SK-N-SH (cell line): Measurements from ENCODE around the gene LZTFL1. TPM values are rescaled to one million over a fixed set of nuclear protein-coding genes. Genes with fewer than 3 reads are reported as not detected.

Experiments
- CTCF ChIA-PET: fragments of 300-600, 350-600 bp; formaldehyde crosslinking; extraction: SDS; loops from one replicate; lab custom pipeline; 2021; lab: Yijun Ruan, JAX
- POLR2A ChIA-PET: fragments of 350-600 bp; sonication (Branson Sonifier 250); formaldehyde crosslinking; extraction: SDS; loops from one replicate; lab custom pipeline; 2020; ENCODE audit warnings: antibody characterized with exemption, inconsistent platforms; lab: Yijun Ruan, JAX
- DNase-seq: peaks from one replicate; pipeline ENCODE4 v3.0.0; 2012
- H2AFZ ChIP-seq: fragments of 200-600 bp; sonication (generic); 2 replicates; pipeline ENCODE4 v1.8.1; 2016; ENCODE audit warnings: antibody characterized with exemption, mild to moderate bottlenecking, low read depth
- H3F3A ChIP-seq: fragments of 200-600 bp; sonication (generic); replicated peaks from 2 replicates; pipeline ENCODE3; 2016; ENCODE audit warnings: antibody characterized with exemption, mild to moderate bottlenecking; ENCODE audit not compliant: insufficient read depth
- H3K27ac ChIP-seq, 2 experiments: fragments of 200-500 bp in 1 of 2; fragments of 200-600 bp in 1 of 2; sonication (Bioruptor generic) in 1 of 2; sonication (generic), shearing (Covaris generic) in 1 of 2; 2 replicates each; pipeline versions ENCODE4 v1.5.1 to v1.6.1; 2014 to 2016; ENCODE audit warnings: low read depth in 2 of 2, inconsistent platforms in 1 of 2, low read length in 1 of 2, mild to moderate bottlenecking in 1 of 2, mixed read lengths in 1 of 2
- H3K27me3 ChIP-seq: fragments of 200-600 bp; sonication (generic), shearing (Covaris generic); 2 replicates; pipeline ENCODE4 v1.6.1; 2016; ENCODE audit warnings: mixed run types; ENCODE audit not compliant: insufficient read depth
- H3K36me3 ChIP-seq, 2 experiments: fragments of 200-500 bp in 1 of 2; fragments of 200-600 bp in 1 of 2; sonication (Bioruptor generic) in 1 of 2; sonication (generic) in 1 of 2; replicated peaks in 1 of 2; 2 replicates each; pipeline versions ENCODE3 to v1.5.1; 2014 to 2016; ENCODE audit warnings: low read length in 1 of 2, mild to moderate bottlenecking in 1 of 2; ENCODE audit not compliant: insufficient read depth in 2 of 2, control insufficient read depth in 1 of 2
- H3K4me1 ChIP-seq, 2 experiments: fragments of 200-500 bp in 1 of 2; fragments of 200-600 bp in 1 of 2; sonication (Bioruptor generic) in 1 of 2; sonication (generic), shearing (Covaris generic) in 1 of 2; 2 replicates each; pipeline versions ENCODE4 v1.5.1 to v1.6.1; 2014 to 2016; ENCODE audit warnings: low read depth in 1 of 2, low read length in 1 of 2, mixed run types in 1 of 2; ENCODE audit not compliant: insufficient read depth in 2 of 2, control insufficient read depth in 1 of 2
- H3K4me2 ChIP-seq: fragments of 200-600 bp; sonication (generic), shearing (Covaris generic); 2 replicates; pipeline ENCODE4 v1.6.1; 2017; ENCODE audit warnings: mixed run types
- H3K4me3 ChIP-seq, 2 experiments: fragments of 200-500 bp in 1 of 2; fragments of 200-600 bp in 1 of 2; sonication (Bioruptor generic) in 1 of 2; sonication (generic), shearing (Covaris generic) in 1 of 2; 2 replicates each; pipeline versions ENCODE4 v1.5.1 to v1.8.1; 2014 to 2016; ENCODE audit warnings: low read depth in 2 of 2, inconsistent platforms in 1 of 2, low read length in 1 of 2, mild to moderate bottlenecking in 1 of 2, mixed read lengths in 1 of 2, moderate library complexity in 1 of 2
- H3K79me2 ChIP-seq: fragments of 200-600 bp; sonication (generic); 2 replicates; pipeline ENCODE4 v1.8.1; 2017; ENCODE audit warnings: mild to moderate bottlenecking; ENCODE audit not compliant: insufficient read depth
- H3K9ac ChIP-seq: fragments of 200-600 bp; sonication (generic); 2 replicates; pipeline ENCODE4 v1.6.1; 2017; ENCODE audit warnings: mixed run types
- H3K9me2 ChIP-seq: fragments of 200-600 bp; sonication (generic); 2 replicates; pipeline ENCODE4 v1.6.1; 2017; ENCODE audit warnings: mixed run types
- H3K9me3 ChIP-seq: fragments of 200-600 bp; sonication (generic); 2 replicates; pipeline ENCODE4 v1.6.1; 2017; ENCODE audit warnings: mixed run types, mild to moderate bottlenecking, moderate library complexity
- H4K20me1 ChIP-seq: fragments of 200-600 bp; sonication (generic); 2 replicates; pipeline ENCODE4 v1.6.1; 2017; ENCODE audit warnings: mild to moderate bottlenecking, mixed run types; ENCODE audit not compliant: insufficient read depth
- CTCF ChIP-seq: fragments of 200-600 bp; sonication (generic); IDR thresholded peaks from 2 replicates; pipeline ENCODE4 v1.6.1; 2017; ENCODE audit warnings: antibody characterized with exemption, mild to moderate bottlenecking, moderate library complexity
- ELF1 ChIP-seq: IDR thresholded peaks from 2 replicates; pipeline ENCODE4 v1.4.0; 2012
- EZH2phosphoT487 ChIP-seq: fragments of 200-600 bp; sonication (generic); IDR thresholded peaks from 2 replicates; pipeline ENCODE4 v1.6.1; 2017; ENCODE audit warnings: low read depth, mixed run types, mild to moderate bottlenecking, antibody characterized with exemption, moderate library complexity, borderline replicate concordance
- FOXJ3 ChIP-seq: sonication (generic); formaldehyde crosslinking; IDR thresholded peaks from 2 replicates; pipeline ENCODE4 v1.5.1; 2020; ENCODE audit warnings: mild to moderate bottlenecking, missing genetic modification reagents
- FOXM1 ChIP-seq: IDR thresholded peaks from 2 replicates; pipeline ENCODE4 v1.4.0; 2012; ENCODE audit warnings: low read depth, mild to moderate bottlenecking
- GABPA ChIP-seq: IDR thresholded peaks from 2 replicates; pipeline ENCODE4 v1.4.0; 2012; ENCODE audit warnings: low read depth, mild to moderate bottlenecking
- JUND ChIP-seq: IDR thresholded peaks from 2 replicates; pipeline ENCODE4 v1.4.0; 2012
- MAX ChIP-seq: IDR thresholded peaks from 2 replicates; pipeline ENCODE4 v1.4.0; 2012; ENCODE audit warnings: low read depth
- MEF2A ChIP-seq: IDR thresholded peaks from 2 replicates; pipeline ENCODE4 v1.4.0; 2012; ENCODE audit warnings: low read depth, borderline replicate concordance
- MXI1 ChIP-seq: IDR thresholded peaks from 2 replicates; pipeline ENCODE4 v1.6.1; 2012; ENCODE audit warnings: mild to moderate bottlenecking, low read depth, low read length, improper control_type of control experiment
- NFIC ChIP-seq: IDR thresholded peaks from 2 replicates; pipeline ENCODE4 v1.4.0; 2012; ENCODE audit warnings: borderline replicate concordance
- POLR2AphosphoS5 ChIP-seq: IDR thresholded peaks from 2 replicates; pipeline ENCODE4 v1.6.1; 2012; ENCODE audit warnings: low read depth, low read length
- RCOR1 ChIP-seq: fragments of 150-350 bp; IDR thresholded peaks from 2 replicates; pipeline ENCODE4 v1.6.1; 2017; ENCODE audit warnings: antibody characterized with exemption, low read length
- REST ChIP-seq: IDR thresholded peaks from 2 replicates; pipeline ENCODE4 v1.6.1; 2012; ENCODE audit warnings: mild to moderate bottlenecking, low read depth, low read length, moderate library complexity
- SIN3A ChIP-seq: IDR thresholded peaks from 2 replicates; pipeline ENCODE4 v1.6.1; 2012; ENCODE audit warnings: low read depth, mild to moderate bottlenecking, low read length, moderate library complexity, borderline replicate concordance
- TAF1 ChIP-seq: IDR thresholded peaks from 2 replicates; pipeline ENCODE4 v1.6.1; 2012; ENCODE audit warnings: low read depth, mild to moderate bottlenecking, low read length, moderate library complexity, borderline replicate concordance
- TCF12 ChIP-seq: IDR thresholded peaks from 2 replicates; pipeline ENCODE4 v1.4.0; 2012
- USF1 ChIP-seq: IDR thresholded peaks from 2 replicates; pipeline ENCODE4 v1.4.0; 2012; ENCODE audit warnings: low read depth, borderline replicate concordance
- YY1 ChIP-seq: IDR thresholded peaks from 2 replicates; pipeline ENCODE4 v1.4.0; 2012; ENCODE audit warnings: low read depth, mild to moderate bottlenecking
- ZBTB33 ChIP-seq: IDR thresholded peaks from 2 replicates; pipeline ENCODE4 v1.4.0; 2012; ENCODE audit warnings: low read depth, borderline replicate concordance
- WGBS: methylation state at CpG from one replicate; pipeline ENCODE4 v1.1.6; 2017; ENCODE audit warnings: low lambda C conversion rate; 5-methylcytosine and 5-hydroxymethylcytosine counted together
- polyA plus RNA-seq, 3 experiments: library from polyadenylated mRNA; depleted of rRNA; stranded (reverse); fragments of >200 nt; gene quantifications; 2 replicates each; pipeline ENCODE4 v1.2.3, GENCODE V29; 2012

LZTFL1 gene
- polyA plus RNA-seq, 1 of the 3 experiments (the other 2 are of a cell fraction): 11.9 TPM

GRCh38 chr3:45861043-45861719 is 19.3 kb upstream of the LZTFL1 start:
- H3K4me2 ChIP-seq: no peak overlapping the region
- H3K9ac ChIP-seq: no peak overlapping the region
- CTCF ChIA-PET: interaction anchor here (0.6 to 1.2 kb wide), 2 partner anchors 19 to 78 kb away, joined by 3 to 5 read pairs; no protein-coding TSS in a partner anchor
- no peak overlapping the region for H3K4me3 ChIP-seq
- H3K4me1 ChIP-seq: no peaks in the 10 kb centered on the region
- no peak overlapping the region for H2AFZ ChIP-seq
- POLR2A ChIA-PET: no interaction called here
- no peaks in the 10 kb centered on the region for H3K36me3 ChIP-seq
- no peak for DNase-seq
- H3K9me2 ChIP-seq: no peaks in the 10 kb centered on the region
- no peaks in the 10 kb centered on the region for H3K9me3 ChIP-seq
- H3K27me3 ChIP-seq: peaks cover 4% of the 10 kb centered on the region; the same call in 1 of the 2 replicates
- WGBS: 34% methylated on average over 7 of the region's 7 CpGs
- TF ChIP-seq FOXJ3 (CRISPR knock-in tag) (no peak), MEF2A (no peak)
- H4K20me1 ChIP-seq: no peaks in the 10 kb centered on the region
- H3F3A ChIP-seq: no peaks in the 10 kb centered on the region
- no peaks in the 10 kb centered on the region for H3K79me2 ChIP-seq
- no peak overlapping the region for H3K27ac ChIP-seq

GRCh38 chr3:45860481-45860880 is 18.6 kb upstream of the LZTFL1 start:
- ChIA-PET POLR2A (no interaction called here), CTCF (interaction anchor here (0.6 kb wide), 1 partner anchor 20 kb away, joined by 3 read pairs; no protein-coding TSS in a partner anchor)
- Histone ChIP-seq H3K4me3 (no peak overlapping the region), H3K27me3 (peaks cover 4% of the 10 kb centered on the region; the same call in 1 of the 2 replicates), H3K9ac (no peak overlapping the region), H3K4me1 (no peaks in the 10 kb centered on the region), H3K27ac (no peak overlapping the region), H3K79me2 (no peaks in the 10 kb centered on the region), H2AFZ (no peak overlapping the region), H3K36me3 (no peaks in the 10 kb centered on the region), H3F3A (no peaks in the 10 kb centered on the region), H3K4me2 (no peak overlapping the region), H4K20me1 (no peaks in the 10 kb centered on the region), H3K9me3 (no peaks in the 10 kb centered on the region)
- WGBS: 35% methylated on average over 4 of the region's 4 CpGs
- DNase-seq: no peak
- TF ChIP-seq JUND (no peak), ZBTB33 (no peak), ELF1 (no peak), USF1 (no peak), EZH2phosphoT487 (no peak), MAX (no peak), TCF12 (no peak), FOXM1 (no peak), NFIC (no peak), POLR2AphosphoS5 (no peak), YY1 (no peak), TAF1 (no peak), RCOR1 (no peak), SIN3A (no peak), MEF2A (no peak), CTCF (no peak), REST (no peak), GABPA (no peak), MXI1 (no peak)
- TF ChIP-seq, all 33 proteins: peak for 0
- no peaks in the 10 kb centered on the region for H3K9me2 ChIP-seq
